Measurements from ENCODE around the gene UBN2. TPM values are rescaled to one million over a fixed set of nuclear protein-coding genes. Genes with fewer than 3 reads are reported as not detected.

The UBN2 gene
- total RNA-seq, 6 experiments from 2014 or later: 7.7 to 10.1 (median 9.3) TPM

GRCh38 chr7:139355320-139355719, 124.3 kb downstream of the UBN2 start:
- H3K27ac Mint-ChIP-seq: peak overlapping the region; percentile 25; the same call in 1 of the 2 replicates
- no peak for TF ChIP-seq CTCF (IDR thresholded peaks at IDR 0.05)
- H3K4me1 Mint-ChIP-seq (ENCODE audit: low read depth): peaks cover 27% of the 10 kb centered on the region
- peaks cover 6% of the 10 kb centered on the region; the same call in 1 of the 2 replicates for H3K27me3 Mint-ChIP-seq (ENCODE audit: insufficient read depth)
- H3K36me3 Mint-ChIP-seq (ENCODE audit: low read depth): peaks cover 11% of the 10 kb centered on the region
- no peak overlapping the region for H3K4me3 Mint-ChIP-seq
- no peaks in the 10 kb centered on the region for H3K9me3 Mint-ChIP-seq
- no peak for DNase-seq

Other genes with a start within 250 kb of the UBN2 start
- gene KIAA1549, start 249.8 kb upstream of the UBN2 start, total RNA-seq (2021; fragmentation: NEBNext Ultra II Directional; extraction: Animal tissue kit (Norgen Biotek cat#: 25700)): 10 to 100 TPM in 2 of 6 experiments, 1 to 10 TPM in 4; 7.0 to 13.3 (median 7.9) TPM
- gene ZC3HAV1L, start 195.2 kb upstream of the UBN2 start, total RNA-seq (2021; fragmentation: NEBNext Ultra II Directional; extraction: Animal tissue kit (Norgen Biotek cat#: 25700)): 10 to 100 TPM in 4 of 6 experiments, 1 to 10 TPM in 2; 9.2 to 12.1 (median 10.3) TPM
- gene ZC3HAV1, start 121.5 kb upstream of the UBN2 start, total RNA-seq (2021; fragmentation: NEBNext Ultra II Directional; extraction: Animal tissue kit (Norgen Biotek cat#: 25700)): 10 to 100 TPM; 29.4 to 36.1 (median 33.1) TPM
- 10 to 100 TPM in 5 of 6 experiments, 1 to 10 TPM in 1; 9.5 to 17.5 (median 14.0) TPM for gene FMC1, start 110.1 kb downstream of the UBN2 start, total RNA-seq (2021; fragmentation: NEBNext Ultra II Directional; extraction: Animal tissue kit (Norgen Biotek cat#: 25700))
- gene LUC7L2, start 128.7 kb downstream of the UBN2 start, total RNA-seq (2021; fragmentation: NEBNext Ultra II Directional; extraction: Animal tissue kit (Norgen Biotek cat#: 25700)): 10 to 100 TPM; 55.1 to 74.4 (median 66.1) TPM

Data from HFFc6 (cell line).